G401 (cell line): ENCODE data around the gene SLC35B4. TPM values are rescaled to one million over a fixed set of nuclear protein-coding genes. Genes with fewer than 3 reads are reported as not detected.

Experiments used
- DNase-seq: peaks from one replicate; pipeline ENCODE4 v3.0.0-alpha.2; 2015; ENCODE audit warnings: low spot score
- in situ Hi-C: cut with HindIII; loops from 2 replicates; pipeline ENCODE4 v1.10.0; 2016; ENCODE audit warnings: low sequenced_read_pairs, mixed read lengths
- total RNA-seq: library from RNA; depleted of rRNA; stranded (reverse); fragments of >200 nt; shearing (Covaris generic); gene quantifications from 2 replicates; pipeline ENCODE4 v1.2.3, GENCODE V29; 2014; rRNA removed

SLC35B4 gene
- total RNA-seq, 1 experiment from 2014 or later = 19.8 TPM

- in situ Hi-C loops = no loop called here
- peak; percentile 77 for DNase-seq
These were observed 70.0 kb downstream of the SLC35B4 start for GRCh38 chr7:134246761-134247160.

- peak; percentile 60 for DNase-seq
- in situ Hi-C loops = no loop called here
These were observed 70.4 kb downstream of the SLC35B4 start for GRCh38 chr7:134246347-134246746.

- DNase-seq = peak; percentile 9
- in situ Hi-C loops = no loop called here
These were observed 71.5 kb downstream of the SLC35B4 start for GRCh38 chr7:134245253-134245652.

Other genes with a start within 250 kb of the SLC35B4 start
- gene LRGUK, start 189.6 kb downstream of the SLC35B4 start, total RNA-seq = 0.43 TPM in 1 of 2 replicates, not detected in the other
- gene AKR1B1, start 142.2 kb upstream of the SLC35B4 start, total RNA-seq = 215 and 235 TPM in 2 replicates
- gene AKR1B10, start 210.6 kb upstream of the SLC35B4 start, total RNA-seq = 3.6 TPM in 1 of 2 replicates, not detected in the other
- gene AKR1B15, start 232.2 kb upstream of the SLC35B4 start, total RNA-seq = not detected in 2 replicates